Heart left ventricle (tissue), 13 donors: Measurements from ENCODE around the gene MSH3.

ENCODE experiments used
- CTCF ChIP-seq, 12 donors: fragments of 200-600 bp; sonication (generic) in 4 of 12; IDR thresholded peaks; one replicate each; pipeline versions ENCODE4 v1.5.0 to v1.8.0; 2018 to 2022; ENCODE audit warnings: antibody characterized with exemption in 12 of 12, mild to moderate bottlenecking in 5 of 12
- POLR2A ChIP-seq, 2 donors: fragments of 450-650 bp; IDR thresholded peaks; one replicate each; pipeline ENCODE4 v1.6.1; 2017; ENCODE audit warnings: antibody characterized with exemption in 2 of 2, mild to moderate bottlenecking in 2 of 2, moderate library complexity in 2 of 2
- donor health status: ischemic (EF 13 %, LVEDD 7.1; RV severe dilation, severe dysfunction).
- donor health status: DM: no; HTN: yes; CAD: no.
- donor health status: DM: no; HTN: no; CAD: no.
- donor health status: ischemic (EF 25% LVEDD 6.9; RV normal size, moderate dysfunction).
- donor health status: ischemic (EF 25% LVEDD 5.7; RV mildly dilated, moderate dysfunction).
- donor health status: ischemic (EF 35%, LVEDD 5.7; RV mildly dilated, moderate dysfunction).
- donor health status: nonischemic (EF 11% LVEDD 7.7; RV severe dilation, severe dysfunction).
- donor health status: DM: yes; HTN: yes; CAD: no.
- donor health status: PGD.
- donor health status: ischemic (EF 29% LVEDD 5.4; RV normal size, mild dysfunction).
- donor health status: nonischemic (EF 23%, LVEDD 6.1; RV moderate dilation, normal function).

- TF ChIP-seq CTCF (IDR thresholded peaks at IDR 0.05) (no peak), POLR2A (IDR thresholded peaks at IDR 0.05) (no peak)
Observed at GRCh38 chr5:80701597-80701996, 47.1 kb downstream of the MSH3 start.
